ENCODE results near the gene UBE2J2. TPM values are rescaled to one million over a fixed set of nuclear protein-coding genes. Genes with fewer than 3 reads are reported as not detected.

The UBE2J2 gene
- total RNA-seq, 1 experiment from 2014 or later: 82.1 TPM

- DNase-seq (ENCODE audit: low read depth): peak; percentile 91
These were observed 8.1 kb upstream of the UBE2J2 start for GRCh38 chr1:1281533-1282321.

- no peak for DNase-seq (ENCODE audit: low read depth)
These were observed 7.3 kb upstream of the UBE2J2 start for GRCh38 chr1:1280782-1281481.

- no peak for DNase-seq (ENCODE audit: low read depth)
These were observed 5.4 kb upstream of the UBE2J2 start for GRCh38 chr1:1279028-1279427.

GRCh38 chr1:1278620-1279019 is 5.0 kb upstream of the UBE2J2 start:
- no peak for DNase-seq (ENCODE audit: low read depth)

- no peak for DNase-seq (ENCODE audit: low read depth)
These were observed 2.2 kb upstream of the UBE2J2 start for GRCh38 chr1:1275836-1276235.

- DNase-seq (ENCODE audit: low read depth): no peak
These were observed 1.3 kb upstream of the UBE2J2 start for GRCh38 chr1:1274931-1275431.

- DNase-seq (ENCODE audit: low read depth): no peak
These were observed 761 bp upstream of the UBE2J2 start for GRCh38 chr1:1274299-1274930.

GRCh38 chr1:1273209-1273511 is 494 bp downstream of the UBE2J2 start:
- no peak for DNase-seq (ENCODE audit: low read depth)

GRCh38 chr1:1272341-1273208 is 1.1 kb downstream of the UBE2J2 start:
- DNase-seq (ENCODE audit: low read depth): no peak

- DNase-seq (ENCODE audit: low read depth): no peak
These were observed 2.8 kb downstream of the UBE2J2 start for GRCh38 chr1:1270813-1271212.

- DNase-seq (ENCODE audit: low read depth): no peak
These were observed 5.4 kb downstream of the UBE2J2 start for GRCh38 chr1:1268284-1268682.

GRCh38 chr1:1267488-1268283 is 6.0 kb downstream of the UBE2J2 start:
- DNase-seq (ENCODE audit: low read depth): no peak

- DNase-seq (ENCODE audit: low read depth): peak; percentile 97
These were observed 8.8 kb downstream of the UBE2J2 start for GRCh38 chr1:1264868-1265272.

GRCh38 chr1:1264026-1264425 is 9.6 kb downstream of the UBE2J2 start:
- DNase-seq (ENCODE audit: low read depth): no peak

GRCh38 chr1:1262758-1263157 is 10.9 kb downstream of the UBE2J2 start:
- DNase-seq (ENCODE audit: low read depth): no peak

- DNase-seq (ENCODE audit: low read depth): no peak
These were observed 11.6 kb downstream of the UBE2J2 start for GRCh38 chr1:1262071-1262470.

GRCh38 chr1:1260843-1261560 is 12.7 kb downstream of the UBE2J2 start:
- no peak for DNase-seq (ENCODE audit: low read depth)

GRCh38 chr1:1259951-1260600 is 13.6 kb downstream of the UBE2J2 start:
- DNase-seq (ENCODE audit: low read depth): no peak

GRCh38 chr1:1259540-1259939 is 14.1 kb downstream of the UBE2J2 start:
- DNase-seq (ENCODE audit: low read depth): no peak

- no peak for DNase-seq (ENCODE audit: low read depth)
These were observed 14.6 kb downstream of the UBE2J2 start for GRCh38 chr1:1259119-1259488.
